HTERT RPE-1 (cell line): ENCODE measurements around the gene MTHFSD.

Experiments used
- in situ Hi-C: fragments of 300-500 bp; cut with MboI; formaldehyde crosslinking; loops from 4 replicates; pipeline ENCODE4 v1.14.3; 2020; ENCODE audit warnings: low sequenced_read_pairs

MTHFSD gene

DNA sequence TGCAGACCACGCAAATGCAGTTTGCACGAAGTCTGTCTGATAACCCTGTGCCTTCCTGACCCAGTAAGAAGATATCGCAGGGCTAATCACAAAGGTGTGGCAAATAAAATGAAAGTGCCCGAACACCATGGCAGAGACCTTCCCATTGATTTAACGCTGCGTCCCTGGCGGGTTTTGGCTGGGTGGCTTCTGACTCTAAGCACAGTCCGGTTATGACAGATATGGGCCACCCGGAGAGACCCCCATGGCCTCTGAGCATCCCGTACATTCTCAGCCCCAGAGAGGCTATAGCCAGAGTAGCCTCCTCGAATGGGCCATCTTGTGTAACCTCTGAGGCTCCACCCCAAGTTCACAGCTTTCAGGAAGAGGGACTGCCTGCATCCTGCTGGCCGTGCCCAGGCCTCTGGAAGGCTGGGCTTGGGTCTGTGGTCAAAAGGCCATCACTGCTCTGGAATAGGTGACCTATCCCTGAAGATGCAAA is 17.0 kb upstream of the MTHFSD start:
- in situ Hi-C loops, result no loop called here

DNA sequence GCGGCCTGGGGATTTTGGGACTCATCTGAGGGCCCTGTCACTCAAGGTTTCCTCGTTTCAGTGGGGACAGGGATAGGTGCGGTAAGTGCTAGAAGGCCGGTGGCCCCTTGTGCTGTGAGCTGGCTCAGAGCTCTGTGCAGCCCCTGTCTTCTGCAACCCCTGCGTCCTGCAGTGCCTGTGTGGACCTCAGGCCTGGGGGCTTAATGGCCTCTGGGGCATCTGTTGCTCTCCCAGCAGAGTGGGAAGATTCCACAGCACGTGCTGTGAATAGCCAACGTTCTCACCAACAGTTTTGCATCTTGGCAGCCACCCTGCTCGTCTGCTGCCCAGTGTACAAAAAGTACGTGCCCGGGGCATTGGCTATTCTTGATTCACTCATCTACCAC is 16.5 kb upstream of the MTHFSD start:
- in situ Hi-C loops, result no loop called here

DNA sequence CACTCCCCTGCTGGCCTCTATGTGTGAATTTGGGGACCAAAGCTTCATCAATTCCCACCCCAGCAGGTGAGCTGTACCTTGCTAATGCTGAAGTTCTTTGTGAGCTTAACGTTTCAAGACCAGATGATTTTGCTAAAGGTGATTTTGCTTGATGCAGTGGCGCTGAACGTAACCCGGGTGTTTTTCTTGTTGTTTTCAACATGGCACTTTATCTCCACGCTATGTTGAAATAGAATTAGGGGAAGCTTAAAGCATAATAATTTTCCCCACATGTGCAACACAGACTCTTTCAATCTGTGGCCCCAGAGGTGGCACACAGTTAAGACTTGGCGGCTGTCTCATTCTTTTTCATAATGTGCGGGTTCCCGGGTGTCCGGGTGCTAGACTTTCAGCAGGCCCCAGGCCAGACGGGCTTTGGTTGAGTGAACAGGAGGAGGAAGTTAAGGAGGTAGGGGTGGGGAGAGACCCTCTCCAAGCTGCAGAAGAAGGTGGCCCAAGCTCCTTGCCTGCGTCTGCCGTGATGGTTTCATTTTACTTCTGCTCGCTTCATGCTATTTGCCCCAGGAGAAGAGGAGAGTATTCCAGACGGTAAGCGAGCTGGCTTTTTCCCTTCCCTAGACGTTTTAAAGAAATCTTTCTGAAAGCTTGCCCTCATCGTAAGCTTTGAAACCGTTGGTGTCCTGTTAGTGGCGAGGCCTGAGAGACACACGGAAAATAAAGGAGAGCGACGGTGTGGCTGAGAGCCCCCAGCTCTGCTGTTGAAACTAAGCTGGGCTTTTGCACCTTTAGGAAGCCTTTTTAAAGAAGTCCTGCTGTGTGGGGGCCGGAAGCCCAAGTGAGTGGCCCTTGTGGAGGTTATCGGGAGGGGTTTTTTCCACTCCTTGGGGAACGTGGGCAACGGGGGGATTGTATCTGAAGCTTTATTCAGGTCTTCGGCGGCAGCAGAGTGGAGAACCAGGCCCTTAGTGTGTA is 15.8 kb upstream of the MTHFSD start:
- in situ Hi-C loops, result no loop called here

DNA sequence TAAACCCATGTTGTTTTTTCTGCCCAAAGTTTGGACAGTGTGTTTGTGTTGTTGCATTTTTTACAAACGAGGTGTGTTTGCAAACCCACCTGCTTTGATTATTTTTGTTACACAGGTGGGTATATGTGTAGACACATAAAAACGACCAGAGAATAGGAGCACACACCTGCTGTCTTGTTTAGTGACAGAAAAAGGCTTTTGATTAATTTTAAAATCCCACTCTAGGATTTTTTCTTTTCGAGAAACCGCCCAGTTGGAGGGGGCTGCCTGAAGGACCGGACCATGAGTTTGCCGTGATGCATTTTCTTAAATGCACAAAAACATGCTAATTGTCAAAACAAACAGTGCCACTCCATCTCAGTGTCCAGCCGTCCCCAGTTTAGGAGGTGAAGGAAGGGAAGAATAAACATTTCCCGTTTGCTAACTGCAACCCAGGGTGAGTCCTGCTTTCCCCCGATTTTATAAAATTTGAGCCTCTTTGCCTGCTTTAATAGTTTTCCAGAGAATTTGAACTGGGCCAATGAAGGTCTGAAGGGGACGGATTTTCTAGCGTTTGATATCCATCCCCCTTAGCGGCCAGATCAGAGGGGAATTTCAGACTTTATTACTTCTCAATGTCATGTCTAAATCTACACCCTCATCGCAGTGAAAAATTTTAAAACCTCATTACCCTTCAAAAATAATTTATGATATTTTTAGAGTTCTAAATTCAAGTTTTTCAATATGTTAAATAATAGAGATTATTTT is 14.8 kb upstream of the MTHFSD start:
- in situ Hi-C loops, result no loop called here

DNA sequence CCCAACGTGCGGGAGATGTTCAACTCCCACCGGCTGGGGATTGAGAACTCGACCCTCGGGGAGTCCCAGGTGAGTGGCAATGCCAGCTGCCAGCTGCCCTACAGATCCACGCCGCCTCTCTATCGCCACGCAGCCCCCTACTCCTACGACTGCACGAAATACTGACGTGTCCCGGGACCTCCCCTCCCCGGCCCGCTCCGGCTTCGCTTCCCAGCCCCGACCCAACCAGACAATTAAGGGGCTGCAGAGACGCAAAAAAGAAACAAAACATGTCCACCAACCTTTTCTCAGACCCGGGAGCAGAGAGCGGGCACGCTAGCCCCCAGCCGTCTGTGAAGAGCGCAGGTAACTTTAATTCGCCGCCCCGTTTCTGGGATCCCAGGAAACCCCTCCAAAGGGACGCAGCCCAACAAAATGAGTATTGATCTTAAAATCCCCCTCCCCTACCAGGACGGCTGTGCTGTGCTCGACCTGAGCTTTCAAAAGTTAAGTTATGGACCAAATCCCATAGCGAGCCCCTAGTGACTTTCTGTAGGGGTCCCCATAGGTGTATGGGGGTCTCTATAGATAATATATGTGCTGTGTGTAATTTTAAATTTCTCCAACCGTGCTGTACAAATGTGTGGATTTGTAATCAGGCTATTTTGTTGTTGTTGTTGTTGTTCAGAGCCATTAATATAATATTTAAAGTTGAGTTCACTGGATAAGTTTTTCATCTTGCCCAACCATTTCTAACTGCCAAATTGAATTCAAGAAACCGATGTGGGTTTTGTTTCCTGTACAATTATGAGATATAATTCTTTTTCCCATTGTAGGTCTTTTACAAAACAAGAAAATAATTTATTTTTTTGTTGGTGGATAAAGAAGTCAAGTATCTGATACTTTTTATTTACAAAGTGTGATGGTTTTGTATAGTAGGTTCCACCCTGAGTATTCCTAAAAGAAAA is 13.9 kb upstream of the MTHFSD start:
- in situ Hi-C loops, result no loop called here

DNA sequence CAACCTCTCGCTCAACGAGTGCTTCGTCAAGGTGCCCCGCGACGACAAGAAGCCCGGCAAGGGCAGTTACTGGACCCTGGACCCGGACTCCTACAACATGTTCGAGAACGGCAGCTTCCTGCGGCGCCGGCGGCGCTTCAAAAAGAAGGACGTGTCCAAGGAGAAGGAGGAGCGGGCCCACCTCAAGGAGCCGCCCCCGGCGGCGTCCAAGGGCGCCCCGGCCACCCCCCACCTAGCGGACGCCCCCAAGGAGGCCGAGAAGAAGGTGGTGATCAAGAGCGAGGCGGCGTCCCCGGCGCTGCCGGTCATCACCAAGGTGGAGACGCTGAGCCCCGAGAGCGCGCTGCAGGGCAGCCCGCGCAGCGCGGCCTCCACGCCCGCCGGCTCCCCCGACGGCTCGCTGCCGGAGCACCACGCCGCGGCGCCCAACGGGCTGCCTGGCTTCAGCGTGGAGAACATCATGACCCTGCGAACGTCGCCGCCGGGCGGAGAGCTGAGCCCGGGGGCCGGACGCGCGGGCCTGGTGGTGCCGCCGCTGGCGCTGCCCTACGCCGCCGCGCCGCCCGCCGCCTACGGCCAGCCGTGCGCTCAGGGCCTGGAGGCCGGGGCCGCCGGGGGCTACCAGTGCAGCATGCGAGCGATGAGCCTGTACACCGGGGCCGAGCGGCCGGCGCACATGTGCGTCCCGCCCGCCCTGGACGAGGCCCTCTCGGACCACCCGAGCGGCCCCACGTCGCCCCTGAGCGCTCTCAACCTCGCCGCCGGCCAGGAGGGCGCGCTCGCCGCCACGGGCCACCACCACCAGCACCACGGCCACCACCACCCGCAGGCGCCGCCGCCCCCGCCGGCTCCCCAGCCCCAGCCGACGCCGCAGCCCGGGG is 12.9 kb upstream of the MTHFSD start:
- in situ Hi-C loops, result no loop called here

DNA sequence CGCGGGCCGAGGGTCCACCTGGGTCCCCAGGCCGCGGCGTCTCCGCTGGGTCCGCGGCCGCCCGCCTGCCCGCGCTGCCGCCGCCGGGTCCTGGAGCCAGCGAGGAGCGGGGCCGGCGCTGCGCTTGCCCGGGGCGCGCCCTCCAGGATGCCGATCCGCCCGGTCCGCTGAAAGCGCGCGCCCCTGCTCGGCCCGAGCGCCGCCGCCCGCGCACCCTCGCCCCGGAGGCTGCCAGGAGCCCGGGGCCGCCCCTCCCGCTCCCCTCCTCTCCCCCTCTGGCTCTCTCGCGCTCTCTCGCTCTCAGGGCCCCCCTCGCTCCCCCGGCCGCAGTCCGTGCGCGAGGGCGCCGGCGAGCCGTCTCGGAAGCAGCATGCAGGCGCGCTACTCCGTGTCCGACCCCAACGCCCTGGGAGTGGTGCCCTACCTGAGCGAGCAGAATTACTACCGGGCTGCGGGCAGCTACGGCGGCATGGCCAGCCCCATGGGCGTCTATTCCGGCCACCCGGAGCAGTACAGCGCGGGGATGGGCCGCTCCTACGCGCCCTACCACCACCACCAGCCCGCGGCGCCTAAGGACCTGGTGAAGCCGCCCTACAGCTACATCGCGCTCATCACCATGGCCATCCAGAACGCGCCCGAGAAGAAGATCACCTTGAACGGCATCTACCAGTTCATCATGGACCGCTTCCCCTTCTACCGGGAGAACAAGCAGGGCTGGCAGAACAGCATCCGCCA is 12.1 kb upstream of the MTHFSD start:
- in situ Hi-C loops, result no loop called here

DNA sequence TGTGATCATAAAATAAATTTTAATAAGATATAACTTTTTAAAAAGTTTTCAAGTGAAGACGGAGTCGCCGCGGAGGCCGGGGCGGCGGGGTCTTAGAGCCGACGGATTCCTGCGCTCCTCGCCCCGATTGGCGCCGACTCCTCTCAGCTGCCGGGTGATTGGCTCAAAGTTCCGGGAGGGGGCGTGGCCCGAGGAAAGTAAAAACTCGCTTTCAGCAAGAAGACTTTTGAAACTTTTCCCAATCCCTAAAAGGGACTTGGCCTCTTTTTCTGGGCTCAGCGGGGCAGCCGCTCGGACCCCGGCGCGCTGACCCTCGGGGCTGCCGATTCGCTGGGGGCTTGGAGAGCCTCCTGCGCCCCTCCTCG is 11.5 kb upstream of the MTHFSD start, which contains the start of gene FOXC2:
FOXC2 (plus strand) TSS at position 229 of the 365 bp plus-strand sequence. CDS start 507 bp downstream, outside the sequence.
- in situ Hi-C loops, result no loop called here

DNA sequence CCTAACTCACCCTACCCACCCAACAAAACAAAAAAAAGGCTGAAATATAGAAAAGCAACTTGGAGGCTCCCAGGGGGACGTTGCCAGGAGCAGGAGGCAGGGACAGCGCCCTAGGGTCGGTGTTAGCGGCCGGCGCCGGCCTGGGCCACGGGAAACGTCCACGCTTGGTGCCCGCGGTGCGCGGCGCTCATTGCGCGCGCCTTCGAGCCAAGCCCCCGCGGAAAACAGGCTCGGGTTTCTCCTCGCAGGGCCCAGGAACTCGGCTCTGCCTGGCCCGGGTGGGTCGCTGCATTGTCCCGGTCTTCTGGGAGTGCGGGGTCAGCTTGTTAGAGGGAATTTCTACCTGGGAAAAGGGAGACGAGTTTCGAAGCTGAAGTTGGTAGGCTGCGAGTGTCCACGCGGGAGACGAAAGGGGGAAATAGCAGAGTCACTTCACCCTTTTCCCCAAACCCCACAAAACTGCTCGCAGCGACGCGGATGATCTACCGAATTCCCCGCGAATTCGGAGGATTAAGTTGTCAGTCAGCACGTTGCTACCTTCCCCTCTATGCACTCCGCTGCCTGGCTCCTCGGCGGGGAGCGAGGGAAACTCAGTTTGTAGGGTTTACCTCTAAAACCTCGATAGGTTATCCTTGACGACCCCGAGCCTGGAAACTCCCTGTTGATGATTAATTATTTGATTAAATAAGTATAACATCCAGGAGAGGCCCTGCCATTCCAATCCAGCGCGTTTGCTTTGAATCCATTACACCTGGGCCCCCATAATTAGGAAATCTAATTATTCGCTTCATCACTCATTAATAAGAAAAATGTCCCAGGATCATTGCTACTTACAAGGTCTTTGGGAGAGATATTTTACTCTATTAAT is 10.8 kb upstream of the MTHFSD start:
- in situ Hi-C loops, result no loop called here

DNA sequence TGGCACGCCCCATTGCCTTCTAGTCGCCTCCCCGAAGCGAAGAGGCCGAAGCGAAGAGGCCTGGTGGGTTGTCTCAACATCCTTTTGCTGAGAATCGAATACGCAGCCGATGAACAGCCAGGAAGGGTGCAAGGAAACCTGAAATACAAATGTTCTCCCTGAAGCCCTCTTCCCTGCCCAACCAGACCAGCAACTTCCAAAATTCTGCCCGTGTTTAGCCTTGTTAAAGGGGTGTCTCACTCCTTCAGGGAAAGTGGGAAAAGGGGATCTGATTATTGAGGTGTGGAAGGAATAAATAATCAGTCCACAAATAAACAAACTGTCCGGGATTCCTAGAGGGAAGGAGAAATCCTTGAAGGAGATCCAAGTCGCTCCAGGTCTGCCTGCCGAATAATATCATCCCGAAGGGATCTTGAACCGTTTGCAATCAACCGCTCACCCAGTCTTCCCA is 10.2 kb upstream of the MTHFSD start:
- in situ Hi-C loops, result no loop called here

DNA sequence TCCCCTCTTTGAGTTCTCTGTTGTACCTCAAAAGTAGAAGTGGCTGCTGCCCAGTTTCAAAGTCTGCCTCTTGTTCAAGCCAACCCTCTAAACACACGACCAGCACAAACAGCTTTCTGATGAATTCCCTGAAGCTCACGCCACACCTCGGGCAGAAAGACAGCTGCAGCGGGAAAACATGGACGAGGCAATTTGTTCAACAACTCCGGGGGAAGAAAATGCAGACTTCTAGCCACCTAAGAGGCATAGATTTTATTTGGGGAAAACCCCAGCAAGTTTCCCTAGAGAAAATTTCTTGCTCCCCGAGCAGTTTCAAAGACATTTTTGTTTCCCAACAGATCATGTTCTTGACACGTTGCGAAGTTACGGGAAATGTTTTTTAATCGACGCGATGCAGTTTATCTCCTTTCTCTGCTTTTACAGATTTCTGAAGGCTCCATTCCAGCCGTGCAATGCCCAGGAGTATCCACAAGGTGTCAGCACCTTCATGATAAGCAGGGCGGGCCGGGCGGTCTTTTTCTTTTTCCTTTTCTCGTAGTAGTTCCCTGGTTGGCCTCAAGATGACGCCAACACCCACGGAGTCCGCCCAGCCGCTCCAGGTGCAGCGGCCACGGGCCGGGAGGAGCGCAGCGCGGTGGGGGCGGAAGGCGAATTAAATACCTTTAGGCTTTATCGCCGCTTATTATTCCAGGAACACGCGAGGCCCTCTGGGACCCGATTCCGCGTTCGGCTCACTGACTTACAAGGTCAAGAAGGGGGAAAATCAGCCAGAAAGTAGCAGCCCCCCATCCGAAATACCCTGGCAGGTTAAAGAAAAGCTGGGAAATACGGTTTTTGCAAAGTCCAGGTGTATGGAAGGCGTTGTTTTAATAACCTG is 8.7 kb upstream of the MTHFSD start:
- in situ Hi-C loops, result no loop called here

DNA sequence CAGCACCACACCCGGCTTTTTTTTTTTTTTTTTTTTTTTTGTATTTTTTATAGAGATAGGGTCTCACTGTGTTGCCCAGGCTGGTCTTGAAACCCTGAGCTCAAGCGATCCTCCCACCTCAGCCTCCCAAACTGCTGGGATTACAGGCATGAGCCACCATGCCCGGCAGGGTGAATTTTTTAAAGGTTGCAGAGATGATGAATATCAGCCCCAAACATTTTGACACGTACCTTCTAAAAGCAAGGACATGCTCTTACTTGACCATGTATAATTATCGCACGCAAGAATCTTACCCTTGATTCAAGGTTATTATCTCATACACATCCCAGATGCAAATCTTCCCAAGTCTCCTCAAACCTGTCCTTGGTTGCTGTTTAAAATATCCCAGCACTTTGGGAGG is 7.3 kb upstream of the MTHFSD start:
- in situ Hi-C loops, result no loop called here

DNA sequence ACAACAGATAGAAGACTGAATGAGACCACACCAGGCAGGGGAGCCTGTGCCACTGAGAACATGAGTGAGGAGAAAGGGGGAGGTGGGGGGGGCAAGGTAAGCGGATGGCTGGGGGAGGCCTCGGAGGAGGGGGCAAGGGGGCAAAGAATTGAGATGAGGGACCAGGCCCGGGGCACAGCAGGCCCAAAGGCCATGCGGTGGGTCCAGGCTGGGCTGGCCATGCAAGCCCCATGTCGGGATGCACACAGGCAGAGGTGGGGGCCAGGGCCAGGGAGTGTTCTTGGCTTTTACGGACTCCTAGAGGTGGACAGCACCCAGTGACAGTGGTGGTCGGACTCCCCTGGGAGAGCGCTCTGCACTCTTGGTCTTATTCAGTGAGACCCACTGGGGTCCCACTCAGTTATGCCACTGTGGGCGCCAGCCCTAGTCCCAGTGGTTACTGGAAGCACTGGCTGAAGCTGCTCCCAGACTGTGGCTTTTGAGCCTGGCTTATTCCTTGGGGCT is 4.8 kb upstream of the MTHFSD start:
- in situ Hi-C loops, result no loop called here

DNA sequence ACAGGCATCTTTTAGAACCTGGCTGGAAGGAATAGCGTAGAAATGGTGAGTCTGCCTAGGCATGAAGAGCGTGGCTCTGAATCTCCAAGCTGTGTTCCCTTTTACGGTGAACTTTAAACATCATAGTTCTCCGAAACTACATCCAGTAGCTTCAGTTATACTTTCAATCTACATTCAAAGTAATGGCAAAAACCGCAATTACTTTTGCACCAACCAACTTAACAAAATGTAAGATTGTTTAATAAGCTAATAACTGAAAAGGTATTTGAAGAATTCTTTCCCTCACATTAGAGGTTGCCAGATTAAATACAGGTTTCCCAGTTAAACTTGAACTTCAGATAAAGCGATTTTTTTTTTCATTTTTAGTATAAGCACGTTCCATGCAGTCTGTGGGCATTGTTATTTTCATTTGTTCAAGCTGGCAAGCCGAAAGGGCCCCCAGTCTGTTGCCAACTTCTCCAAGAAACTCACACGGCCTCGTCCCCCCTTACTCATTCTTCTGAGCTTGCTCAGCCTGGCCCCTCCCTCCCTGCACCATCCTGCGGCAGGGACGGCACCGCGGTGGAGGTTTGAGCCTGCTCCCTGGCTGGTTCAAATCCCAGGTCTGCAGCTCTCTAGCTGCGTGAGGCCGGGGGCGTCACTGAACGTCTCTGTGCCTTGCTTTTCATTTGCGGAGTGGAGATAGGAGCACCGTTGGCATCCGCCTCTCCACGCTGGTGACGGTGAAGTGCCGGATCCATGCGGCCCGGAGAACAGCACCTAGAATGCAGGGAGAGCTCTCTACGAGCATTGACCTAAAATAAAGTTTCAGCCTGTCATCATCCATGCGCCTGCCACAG is 3.5 kb upstream of the MTHFSD start:
- in situ Hi-C loops, result no loop called here

DNA sequence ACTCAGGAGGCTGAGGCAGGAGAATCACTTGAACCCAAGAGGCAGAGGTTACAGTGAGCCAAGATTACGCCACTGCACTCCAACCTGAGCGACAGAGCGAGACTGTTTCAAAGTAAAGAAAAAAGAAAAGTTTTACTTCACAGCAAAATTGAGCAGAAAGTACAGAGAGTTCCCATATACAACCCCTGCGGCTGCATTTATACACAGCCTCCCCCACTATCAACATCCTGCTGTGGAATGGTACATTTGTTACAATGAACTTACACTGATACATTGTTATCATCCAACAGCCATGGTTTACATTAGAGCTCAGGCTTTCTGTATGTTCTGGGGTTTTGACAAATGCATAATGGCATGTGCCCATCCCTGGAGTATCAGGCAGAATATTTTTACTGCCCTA is 2.6 kb upstream of the MTHFSD start:
- in situ Hi-C loops, result no loop called here

DNA sequence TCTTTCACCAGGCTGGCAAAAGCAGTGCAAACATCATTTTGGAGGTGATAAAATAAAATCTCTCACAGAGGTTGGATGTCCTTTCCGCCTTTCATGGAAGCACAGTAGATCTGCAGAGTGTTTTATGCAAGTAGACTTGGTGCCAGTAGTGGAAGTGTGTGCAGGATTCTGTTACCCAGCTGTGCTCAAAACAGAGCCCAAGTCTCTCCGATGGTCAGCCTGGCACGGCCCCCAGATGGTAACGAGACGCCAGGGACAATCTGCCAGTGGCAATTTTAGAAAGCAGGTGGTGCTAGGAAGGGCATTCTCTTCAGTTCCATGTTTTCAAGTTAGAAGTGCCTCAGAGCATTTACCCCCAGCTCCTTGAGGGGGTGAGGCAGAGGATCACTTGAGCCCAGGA is 1.5 kb upstream of the MTHFSD start:
- in situ Hi-C loops, result no loop called here
